HEK293 (cell line): Measurements from ENCODE around the gene RRP1.

Source experiments
- CTCF ChIA-PET: fragments of 350-600 bp; formaldehyde crosslinking; extraction: SDS; loops from one replicate; lab custom pipeline; 2021; ENCODE audit warnings: antibody characterized with exemption; lab: Yijun Ruan, JAX
- POLR2A ChIA-PET: fragments of 300-600 bp; formaldehyde crosslinking; extraction: SDS; loops from one replicate; lab custom pipeline; 2020; ENCODE audit warnings: antibody characterized with exemption, inconsistent platforms; lab: Yijun Ruan, JAX
- H3K27ac ChIP-seq: fragments of 200-500 bp; sonication (Bioruptor generic); 2 replicates; pipeline ENCODE4 v1.5.1; 2014; ENCODE audit warnings: low read depth, low read length, control low read depth, inconsistent platforms; ENCODE audit errors: extremely low read depth
- H3K36me3 ChIP-seq, 2 experiments: fragments of 200-500 bp in 1 of 2; sonication (Bioruptor generic) in 1 of 2; 1 replicate in 1 of 2; 2 replicates in 1 of 2; pipeline ENCODE4 v1.5.1; 2014 to 2017; ENCODE audit warnings: inconsistent platforms in 2 of 2, low read length in 2 of 2; ENCODE audit not compliant: control insufficient read depth in 2 of 2, insufficient read depth in 1 of 2
- H3K4me1 ChIP-seq: fragments of 200-500 bp; sonication (Bioruptor generic); 2 replicates; pipeline ENCODE4 v1.5.1; 2014; ENCODE audit warnings: mild to moderate bottlenecking, low read length, inconsistent platforms; ENCODE audit not compliant: control insufficient read depth, insufficient read depth
- H3K4me3 ChIP-seq: 2 replicates; pipeline ENCODE4 v1.5.1; 2011; ENCODE audit warnings: low read depth, mild to moderate bottlenecking, control low read depth, low read length, moderate library complexity
- H3K9me3 ChIP-seq: fragments of 200-500 bp; sonication (Bioruptor generic); 2 replicates; pipeline ENCODE4 v1.5.1; 2014; ENCODE audit warnings: low read depth, low read length, inconsistent platforms; ENCODE audit not compliant: control insufficient read depth, insufficient read depth
- GLI2 ChIP-seq: fragments of 450-650 bp; formaldehyde crosslinking; IDR thresholded peaks from 2 replicates; pipeline ENCODE4; 2017; ENCODE audit warnings: missing biosample characterization, missing genetic modification characterization, low read depth, borderline replicate concordance
- KLF9 ChIP-seq: fragments of 450-650 bp; formaldehyde crosslinking; IDR thresholded peaks from 2 replicates; pipeline ENCODE4 v1.5.1; 2016; ENCODE audit warnings: missing biosample characterization, missing genetic modification characterization, low read depth
- REPIN1 ChIP-seq: fragments of 450-650 bp; formaldehyde crosslinking; IDR thresholded peaks from 2 replicates; pipeline ENCODE4 v1.5.1; 2017; ENCODE audit warnings: missing biosample characterization, missing genetic modification characterization, low read depth
- ZFP3 ChIP-seq: fragments of 450-650 bp; formaldehyde crosslinking; IDR thresholded peaks from 2 replicates; pipeline ENCODE4 v1.5.1; 2016; ENCODE audit warnings: low read depth, missing biosample characterization, missing genetic modification characterization
- ZNF121 ChIP-seq: fragments of 450-650 bp; formaldehyde crosslinking; IDR thresholded peaks from 2 replicates; pipeline ENCODE4 v1.5.1; 2016; ENCODE audit warnings: missing biosample characterization, missing genetic modification characterization
- ZNF324 ChIP-seq: fragments of 450-650 bp; formaldehyde crosslinking; IDR thresholded peaks from 2 replicates; pipeline ENCODE4 v1.5.1; 2016; ENCODE audit warnings: missing biosample characterization, missing genetic modification characterization
- ZNF341 ChIP-seq: fragments of 450-650 bp; formaldehyde crosslinking; IDR thresholded peaks from 2 replicates; pipeline ENCODE4; 2016; ENCODE audit warnings: low read depth, missing biosample characterization, missing genetic modification characterization
- ZNF416 ChIP-seq: fragments of 450-650 bp; formaldehyde crosslinking; IDR thresholded peaks from 2 replicates; pipeline ENCODE4 v1.5.1; 2016; ENCODE audit warnings: missing biosample characterization, missing genetic modification characterization
- ZNF423 ChIP-seq: fragments of 450-650 bp; formaldehyde crosslinking; IDR thresholded peaks from 2 replicates; pipeline ENCODE4 v1.5.1; 2016; ENCODE audit warnings: missing biosample characterization, missing genetic modification characterization
- ZNF600 ChIP-seq: fragments of 450-650 bp; formaldehyde crosslinking; IDR thresholded peaks from 2 replicates; pipeline ENCODE4 v1.5.1; 2016; ENCODE audit warnings: missing biosample characterization, missing genetic modification characterization
- ZNF677 ChIP-seq: fragments of 450-650 bp; IDR thresholded peaks from 2 replicates; pipeline ENCODE4 v1.5.0; 2018; ENCODE audit warnings: missing biosample characterization, mild to moderate bottlenecking, missing genetic modification characterization, moderate library complexity
- ZSCAN23 ChIP-seq: fragments of 450-650 bp; formaldehyde crosslinking; IDR thresholded peaks from 2 replicates; pipeline ENCODE4 v1.5.1; 2016; ENCODE audit warnings: missing biosample characterization, missing genetic modification characterization
- TF ChIP-seq, protein P1 (sequence below): fragments of 450-650 bp; formaldehyde crosslinking; IDR thresholded peaks from 2 replicates; pipeline ENCODE4 v1.5.1; 2016; ENCODE audit warnings: missing biosample characterization, missing genetic modification characterization
- TF ChIP-seq, protein P2 (sequence below): fragments of 450-650 bp; formaldehyde crosslinking; IDR thresholded peaks from 2 replicates; pipeline ENCODE4 v1.5.1; 2016; ENCODE audit warnings: missing biosample characterization, missing genetic modification characterization
- TF ChIP-seq, protein P3 (sequence below): fragments of 450-650 bp; formaldehyde crosslinking; IDR thresholded peaks from 2 replicates; pipeline ENCODE4 v1.5.1; 2017; ENCODE audit warnings: missing biosample characterization, missing genetic modification characterization
- TF ChIP-seq, protein P4 (sequence below): fragments of 450-650 bp; formaldehyde crosslinking; IDR thresholded peaks from 2 replicates; pipeline ENCODE4 v1.5.1; 2016; ENCODE audit warnings: missing biosample characterization, missing genetic modification characterization
- TF ChIP-seq, protein P5 (sequence below): fragments of 450-650 bp; formaldehyde crosslinking; IDR thresholded peaks from 2 replicates; pipeline ENCODE4 v1.5.1; 2016; ENCODE audit warnings: missing biosample characterization, missing genetic modification characterization, borderline replicate concordance

The RRP1 gene

DNA sequence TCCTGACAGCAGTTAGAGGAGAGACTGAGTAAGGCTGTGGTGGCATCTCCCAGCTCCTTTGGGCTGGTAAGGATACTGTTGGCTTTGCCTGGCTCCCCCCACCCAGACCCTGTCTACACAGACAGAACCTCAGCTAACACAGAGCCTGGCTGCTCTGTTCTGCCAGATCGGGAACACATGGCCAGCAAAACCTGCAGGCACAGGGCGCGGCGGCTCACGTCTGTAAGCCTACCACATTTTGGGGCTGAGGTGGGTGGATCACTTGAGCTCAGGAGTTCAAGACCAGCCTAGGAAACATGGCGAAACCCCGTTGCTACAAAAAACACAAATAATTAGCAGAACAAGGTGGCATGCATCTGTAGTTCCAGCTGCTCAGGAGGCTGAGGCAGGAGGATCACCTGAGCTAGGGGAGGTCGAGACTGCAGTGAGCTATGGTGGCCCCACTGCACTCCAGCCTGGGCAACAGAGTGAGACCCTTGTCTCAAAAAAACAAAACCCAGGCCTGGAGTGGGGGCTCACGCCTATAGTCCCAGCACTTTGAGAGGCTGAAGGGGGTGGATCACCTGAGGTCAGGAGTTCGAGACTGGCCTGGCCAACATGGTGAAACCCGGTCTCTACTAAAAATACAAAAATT, 19.9 kb upstream of the RRP1 start:
- Histone ChIP-seq H3K4me1 (no peaks in the 10 kb centered on the region), H3K27ac (no peak overlapping the region), H3K36me3 (peaks cover 3 to 16% of the 10 kb centered on the region in 2 experiments; a peak in 2 of 3 replicates), H3K4me3 (no peak overlapping the region), H3K9me3 (no peaks in the 10 kb centered on the region)
- ChIA-PET POLR2A (interaction anchor here (1.3 kb wide), 1 partner anchor 41 kb away, joined by 4 read pairs; no protein-coding TSS in a partner anchor), CTCF (interaction anchor here (0.5 to 1.7 kb wide), 3 partner anchors 21 to 209 kb away, joined by 3 to 5 read pairs (median 4); partner anchors contain the start of gene RRP1)
- TF ChIP-seq ZNF121 (tag by site-specific recombination) (peak; percentile 98), ZNF600 (peak; percentile 58; the same call in 1 of the 2 replicates), ZNF416 (tag by site-specific recombination) (no peak), ZSCAN23 (tag by site-specific recombination) (0 out of 2 replicates have a peak, but pooled peaks have one; percentile 7), ZNF677 (tag by site-specific recombination) (no peak)
- TF ChIP-seq, protein P1, sequence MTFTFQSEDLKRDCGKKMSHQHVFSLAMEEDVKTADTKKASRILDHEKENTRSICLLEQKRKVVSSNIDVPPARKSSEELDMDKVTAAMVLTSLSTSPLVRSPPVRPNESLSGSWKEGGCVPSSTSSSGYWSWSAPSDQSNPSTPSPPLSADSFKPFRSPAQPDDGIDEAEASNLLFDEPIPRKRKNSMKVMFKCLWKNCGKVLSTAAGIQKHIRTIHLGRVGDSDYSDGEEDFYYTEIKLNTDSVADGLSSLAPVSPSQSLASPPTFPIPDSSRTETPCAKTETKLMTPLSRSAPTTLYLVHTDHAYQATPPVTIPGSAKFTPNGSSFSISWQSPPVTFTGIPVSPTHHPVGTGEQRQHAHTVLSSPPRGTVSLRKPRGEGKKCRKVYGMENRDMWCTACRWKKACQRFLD (tag by site-specific recombination) = no peak
- TF ChIP-seq, protein P2, sequence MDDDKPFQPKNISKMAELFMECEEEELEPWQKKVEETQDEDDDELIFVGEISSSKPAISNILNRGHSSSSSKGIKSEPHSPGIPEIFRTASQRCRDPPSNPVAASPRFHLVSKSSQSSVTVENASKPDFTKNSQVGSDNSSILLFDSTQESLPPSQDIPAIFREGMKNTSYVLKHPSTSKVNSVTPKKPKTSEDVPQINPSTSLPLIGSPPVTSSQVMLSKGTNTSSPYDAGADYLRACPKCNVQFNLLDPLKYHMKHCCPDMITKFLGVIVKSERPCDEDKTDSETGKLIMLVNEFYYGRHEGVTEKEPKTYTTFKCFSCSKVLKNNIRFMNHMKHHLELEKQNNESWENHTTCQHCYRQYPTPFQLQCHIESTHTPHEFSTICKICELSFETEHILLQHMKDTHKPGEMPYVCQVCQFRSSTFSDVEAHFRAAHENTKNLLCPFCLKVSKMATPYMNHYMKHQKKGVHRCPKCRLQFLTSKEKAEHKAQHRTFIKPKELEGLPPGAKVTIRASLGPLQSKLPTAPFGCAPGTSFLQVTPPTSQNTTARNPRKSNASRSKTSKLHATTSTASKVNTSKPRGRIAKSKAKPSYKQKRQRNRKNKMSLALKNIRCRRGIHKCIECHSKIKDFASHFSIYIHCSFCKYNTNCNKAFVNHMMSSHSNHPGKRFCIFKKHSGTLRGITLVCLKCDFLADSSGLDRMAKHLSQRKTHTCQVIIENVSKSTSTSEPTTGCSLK (tag by site-specific recombination) = no peak

DNA sequence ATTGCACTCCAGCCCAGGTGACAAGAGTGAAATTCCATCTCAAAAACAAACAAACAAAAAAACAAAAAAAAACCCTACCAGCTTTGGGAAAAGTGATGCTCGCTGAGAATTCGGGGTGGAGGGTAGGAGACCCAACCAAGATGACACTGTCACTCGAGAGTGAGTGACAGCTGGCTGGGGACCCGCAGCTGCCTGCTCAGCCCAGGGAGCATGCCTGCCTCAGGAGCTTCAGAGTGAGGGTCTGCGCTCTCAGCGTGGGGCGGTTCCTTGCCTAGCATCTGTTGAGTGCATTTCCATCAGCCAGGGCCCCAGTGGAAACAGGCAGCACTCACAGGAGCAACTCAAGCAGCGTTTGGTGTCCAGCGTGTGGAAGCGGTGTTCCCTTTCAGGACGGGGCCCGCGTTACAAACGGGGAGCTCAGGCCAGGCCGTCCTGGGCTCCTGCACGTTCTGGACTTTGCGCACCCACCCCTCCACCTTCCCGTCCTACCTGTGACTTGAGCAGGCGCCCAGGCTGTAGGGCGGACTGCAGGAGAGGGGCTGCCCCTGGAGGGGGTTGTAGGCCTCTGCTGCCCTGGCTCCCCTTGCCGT, 19.2 kb upstream of the RRP1 start:
- H3K4me3 ChIP-seq = no peak overlapping the region
- ChIA-PET POLR2A (interaction anchor here (1.6 to 1.9 kb wide), 2 partner anchors 12 to 41 kb away, joined by 4 to 6 read pairs; no protein-coding TSS in a partner anchor), CTCF (no interaction called here)
- peaks cover 7 to 21% of the 10 kb centered on the region in 2 experiments; a peak in 2 of 3 replicates for H3K36me3 ChIP-seq
- H3K9me3 ChIP-seq = no peaks in the 10 kb centered on the region
- no peak overlapping the region for H3K27ac ChIP-seq
- no peaks in the 10 kb centered on the region for H3K4me1 ChIP-seq
- TF ChIP-seq, protein P3, sequence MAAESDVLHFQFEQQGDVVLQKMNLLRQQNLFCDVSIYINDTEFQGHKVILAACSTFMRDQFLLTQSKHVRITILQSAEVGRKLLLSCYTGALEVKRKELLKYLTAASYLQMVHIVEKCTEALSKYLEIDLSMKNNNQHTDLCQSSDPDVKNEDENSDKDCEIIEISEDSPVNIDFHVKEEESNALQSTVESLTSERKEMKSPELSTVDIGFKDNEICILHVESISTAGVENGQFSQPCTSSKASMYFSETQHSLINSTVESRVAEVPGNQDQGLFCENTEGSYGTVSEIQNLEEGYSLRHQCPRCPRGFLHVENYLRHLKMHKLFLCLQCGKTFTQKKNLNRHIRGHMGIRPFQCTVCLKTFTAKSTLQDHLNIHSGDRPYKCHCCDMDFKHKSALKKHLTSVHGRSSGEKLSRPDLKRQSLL = no peak
- 0 out of 2 replicates have a peak, but pooled peaks have one; percentile 31 for TF ChIP-seq REPIN1 (tag by site-specific recombination)
- TF ChIP-seq, all 188 proteins: peak for 1

DNA sequence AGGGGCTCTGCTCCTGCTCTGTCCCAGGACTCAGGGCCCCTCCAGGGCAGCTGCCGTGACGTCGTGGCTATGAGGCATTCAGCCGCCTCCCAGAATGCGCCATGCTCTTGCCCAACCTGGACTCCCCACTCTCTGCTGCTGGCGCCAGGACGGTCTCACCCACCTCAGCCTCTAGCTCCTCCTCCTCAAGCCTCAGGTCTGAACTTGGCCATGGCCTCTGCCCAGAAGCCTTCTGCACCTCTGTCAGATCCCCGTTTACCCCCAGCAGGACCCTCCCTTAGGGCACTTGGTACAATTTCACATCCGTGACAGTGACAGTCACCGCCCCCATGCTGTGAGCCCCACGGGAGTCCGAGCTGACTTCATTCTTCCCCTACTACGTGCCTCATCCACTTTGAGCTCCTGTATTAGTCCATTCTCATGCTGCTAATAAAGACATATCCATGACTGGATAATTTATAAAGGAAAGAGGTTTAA, 18.1 kb upstream of the RRP1 start:
- POLR2A ChIA-PET = interaction anchor here (0.8 to 1.9 kb wide), 4 partner anchors 13 to 42 kb away, joined by 3 to 6 read pairs (median 4); partner anchors contain the start of gene RRP1
- no peak overlapping the region for H3K27ac ChIP-seq
- no peak overlapping the region for H3K4me3 ChIP-seq
- CTCF ChIA-PET = interaction anchor here (0.6 to 1.7 kb wide), 4 partner anchors 12 to 1566 kb away, joined by 3 to 8 read pairs (median 4); partner anchors contain the start of gene RRP1
- no peaks in the 10 kb centered on the region for H3K9me3 ChIP-seq
- H3K36me3 ChIP-seq = peaks cover 7 to 21% of the 10 kb centered on the region in 2 experiments; a peak in 2 of 3 replicates
- H3K4me1 ChIP-seq = no peaks in the 10 kb centered on the region
- TF ChIP-seq GLI2 (tag by site-specific recombination) (no peak), KLF9 (no peak), ZNF423 (tag by site-specific recombination) (no peak), ZFP3 (tag by site-specific recombination) (no peak), ZNF324 (tag by site-specific recombination) (peak; percentile 74; the same call in 1 of the 2 replicates), ZNF341 (no peak)
- TF ChIP-seq, protein P4, sequence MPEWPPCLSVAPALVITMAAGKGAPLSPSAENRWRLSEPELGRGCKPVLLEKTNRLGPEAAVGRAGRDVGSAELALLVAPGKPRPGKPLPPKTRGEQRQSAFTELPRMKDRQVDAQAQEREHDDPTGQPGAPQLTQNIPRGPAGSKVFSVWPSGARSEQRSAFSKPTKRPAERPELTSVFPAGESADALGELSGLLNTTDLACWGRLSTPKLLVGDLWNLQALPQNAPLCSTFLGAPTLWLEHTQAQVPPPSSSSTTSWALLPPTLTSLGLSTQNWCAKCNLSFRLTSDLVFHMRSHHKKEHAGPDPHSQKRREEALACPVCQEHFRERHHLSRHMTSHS (tag by site-specific recombination) = no peak
- TF ChIP-seq, protein P5, sequence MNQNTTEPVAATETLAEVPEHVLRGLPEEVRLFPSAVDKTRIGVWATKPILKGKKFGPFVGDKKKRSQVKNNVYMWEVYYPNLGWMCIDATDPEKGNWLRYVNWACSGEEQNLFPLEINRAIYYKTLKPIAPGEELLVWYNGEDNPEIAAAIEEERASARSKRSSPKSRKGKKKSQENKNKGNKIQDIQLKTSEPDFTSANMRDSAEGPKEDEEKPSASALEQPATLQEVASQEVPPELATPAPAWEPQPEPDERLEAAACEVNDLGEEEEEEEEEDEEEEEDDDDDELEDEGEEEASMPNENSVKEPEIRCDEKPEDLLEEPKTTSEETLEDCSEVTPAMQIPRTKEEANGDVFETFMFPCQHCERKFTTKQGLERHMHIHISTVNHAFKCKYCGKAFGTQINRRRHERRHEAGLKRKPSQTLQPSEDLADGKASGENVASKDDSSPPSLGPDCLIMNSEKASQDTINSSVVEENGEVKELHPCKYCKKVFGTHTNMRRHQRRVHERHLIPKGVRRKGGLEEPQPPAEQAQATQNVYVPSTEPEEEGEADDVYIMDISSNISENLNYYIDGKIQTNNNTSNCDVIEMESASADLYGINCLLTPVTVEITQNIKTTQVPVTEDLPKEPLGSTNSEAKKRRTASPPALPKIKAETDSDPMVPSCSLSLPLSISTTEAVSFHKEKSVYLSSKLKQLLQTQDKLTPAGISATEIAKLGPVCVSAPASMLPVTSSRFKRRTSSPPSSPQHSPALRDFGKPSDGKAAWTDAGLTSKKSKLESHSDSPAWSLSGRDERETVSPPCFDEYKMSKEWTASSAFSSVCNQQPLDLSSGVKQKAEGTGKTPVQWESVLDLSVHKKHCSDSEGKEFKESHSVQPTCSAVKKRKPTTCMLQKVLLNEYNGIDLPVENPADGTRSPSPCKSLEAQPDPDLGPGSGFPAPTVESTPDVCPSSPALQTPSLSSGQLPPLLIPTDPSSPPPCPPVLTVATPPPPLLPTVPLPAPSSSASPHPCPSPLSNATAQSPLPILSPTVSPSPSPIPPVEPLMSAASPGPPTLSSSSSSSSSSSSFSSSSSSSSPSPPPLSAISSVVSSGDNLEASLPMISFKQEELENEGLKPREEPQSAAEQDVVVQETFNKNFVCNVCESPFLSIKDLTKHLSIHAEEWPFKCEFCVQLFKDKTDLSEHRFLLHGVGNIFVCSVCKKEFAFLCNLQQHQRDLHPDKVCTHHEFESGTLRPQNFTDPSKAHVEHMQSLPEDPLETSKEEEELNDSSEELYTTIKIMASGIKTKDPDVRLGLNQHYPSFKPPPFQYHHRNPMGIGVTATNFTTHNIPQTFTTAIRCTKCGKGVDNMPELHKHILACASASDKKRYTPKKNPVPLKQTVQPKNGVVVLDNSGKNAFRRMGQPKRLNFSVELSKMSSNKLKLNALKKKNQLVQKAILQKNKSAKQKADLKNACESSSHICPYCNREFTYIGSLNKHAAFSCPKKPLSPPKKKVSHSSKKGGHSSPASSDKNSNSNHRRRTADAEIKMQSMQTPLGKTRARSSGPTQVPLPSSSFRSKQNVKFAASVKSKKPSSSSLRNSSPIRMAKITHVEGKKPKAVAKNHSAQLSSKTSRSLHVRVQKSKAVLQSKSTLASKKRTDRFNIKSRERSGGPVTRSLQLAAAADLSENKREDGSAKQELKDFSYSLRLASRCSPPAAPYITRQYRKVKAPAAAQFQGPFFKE (tag by site-specific recombination) = no peak
